NCI-H1694 treated with DMSO at 0.1 percent for 48 hours (cell line): Measurements from ENCODE around the gene CCDC146.

Experiments used
- DNase-seq: peaks from one replicate; lab custom pipeline; 2025; lab: John Stamatoyannopoulos, UW

Gene CCDC146

DNA sequence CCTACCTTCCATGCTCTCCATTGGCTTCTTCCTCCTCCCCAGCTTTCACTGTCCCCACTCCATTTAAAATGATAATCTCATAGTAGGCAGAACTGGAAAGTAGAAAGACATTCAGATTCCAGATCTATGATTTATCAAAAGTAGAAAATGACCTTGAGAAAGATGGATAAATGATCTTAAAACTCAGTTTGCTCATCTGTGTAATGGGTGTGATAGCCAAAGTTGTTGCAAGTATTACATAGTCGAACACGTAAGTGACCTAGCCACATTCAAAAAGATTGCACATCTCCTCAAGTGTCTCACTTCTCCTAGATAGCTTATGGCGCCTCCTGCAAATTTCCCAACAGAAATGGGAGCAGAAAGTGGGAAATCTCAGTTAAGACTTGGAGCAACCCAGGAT, 167.0 kb downstream of the CCDC146 start:
- no peak for DNase-seq

DNA sequence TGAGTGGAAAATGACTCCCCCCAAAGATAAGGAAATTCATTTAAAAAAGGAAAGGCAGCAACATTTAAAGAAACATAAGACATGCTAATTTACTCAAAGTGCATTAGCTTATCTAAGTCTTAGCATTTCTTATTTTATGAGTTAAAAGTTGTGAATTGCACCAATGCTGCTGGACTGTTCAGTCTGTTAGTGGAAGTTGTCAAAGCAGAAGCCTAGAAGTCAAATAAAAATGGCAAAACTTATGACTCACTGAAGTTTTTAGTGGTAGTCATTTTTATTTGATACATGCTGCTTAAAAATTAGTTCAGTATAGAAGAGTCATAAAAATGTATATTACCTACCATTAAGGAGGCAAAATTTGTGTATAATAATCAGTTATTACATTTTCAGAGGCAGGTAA, 168.0 kb downstream of the CCDC146 start:
- DNase-seq: no peak

DNA sequence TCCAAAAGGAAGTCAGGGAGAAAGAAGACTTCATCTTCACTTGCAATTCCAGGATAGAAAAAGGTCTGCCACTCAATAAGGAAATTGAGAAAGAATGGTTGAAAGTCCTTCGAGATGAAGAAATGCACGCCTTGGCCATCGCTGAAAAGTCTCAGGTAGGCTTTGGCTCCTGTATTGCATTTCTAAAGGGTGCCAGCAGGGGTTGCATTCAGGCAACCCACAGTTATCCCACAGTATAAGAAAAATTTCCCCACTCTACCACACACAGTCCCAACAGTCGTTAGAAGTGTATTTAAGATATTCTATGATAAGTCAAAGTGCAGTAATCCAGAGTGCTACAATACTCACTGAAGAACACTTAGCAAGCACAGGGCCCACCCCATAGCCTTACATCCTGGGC, 170.6 kb downstream of the CCDC146 start:
- no peak for DNase-seq

DNA sequence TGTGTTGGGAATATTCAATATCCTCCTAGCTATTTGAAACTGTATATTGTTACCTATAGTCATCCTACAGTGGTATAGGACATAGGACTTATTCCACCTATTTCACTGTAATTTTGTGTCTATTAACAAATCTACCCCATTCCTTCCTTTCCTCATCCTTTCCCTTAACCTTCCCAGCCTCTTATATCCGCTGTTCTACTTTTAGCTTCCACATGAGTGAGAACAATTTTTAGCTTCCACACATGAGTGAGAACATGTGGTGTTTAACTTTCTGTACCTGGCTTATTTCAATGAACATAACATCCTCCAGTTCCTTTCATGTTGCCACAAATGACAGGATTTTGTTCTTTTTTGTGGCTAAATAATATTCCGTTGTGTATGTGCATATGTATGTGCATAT, 173.1 kb downstream of the CCDC146 start:
- DNase-seq: no peak

DNA sequence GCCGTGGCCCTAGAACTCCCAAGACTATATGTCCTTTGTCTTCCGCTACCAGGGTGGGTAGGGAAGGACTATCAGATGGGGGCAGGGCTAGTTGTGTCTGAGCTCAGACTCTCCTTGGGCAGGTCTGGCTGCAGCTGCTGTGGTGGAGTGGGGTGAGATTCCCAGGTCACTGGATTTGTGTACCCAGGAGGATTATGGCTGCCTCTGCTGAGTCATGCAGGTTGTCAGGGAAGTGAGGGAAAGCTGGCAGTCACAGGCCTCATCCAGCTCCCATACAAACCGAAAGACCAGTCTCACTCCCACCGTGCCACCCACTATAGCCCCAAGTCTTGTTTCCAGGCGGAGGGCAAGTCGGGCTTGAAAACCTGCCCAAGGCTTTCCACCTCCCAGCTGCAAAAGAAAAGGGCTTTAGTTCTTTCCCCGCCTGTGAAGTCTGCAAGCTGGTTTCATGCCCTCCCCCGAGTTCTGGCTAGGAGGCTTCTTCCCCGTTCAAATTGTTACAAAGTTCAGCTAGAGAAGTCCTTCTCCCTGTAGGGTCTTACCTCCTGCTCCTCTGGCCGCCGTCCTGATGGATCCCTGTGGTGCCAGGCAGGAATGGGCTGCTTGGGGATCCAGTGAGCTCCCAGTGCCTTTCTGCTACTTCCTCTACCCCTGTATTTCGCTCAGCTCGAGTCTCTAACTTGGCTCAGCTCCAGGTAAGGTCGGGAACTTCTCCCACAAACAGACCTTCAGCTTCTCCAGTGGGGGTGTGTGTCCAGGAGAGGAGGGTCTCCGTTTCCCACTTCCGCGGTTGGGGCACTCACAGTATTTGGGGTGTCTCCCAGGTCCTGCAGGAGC, 184.0 kb downstream of the CCDC146 start:
- no peak for DNase-seq

DNA sequence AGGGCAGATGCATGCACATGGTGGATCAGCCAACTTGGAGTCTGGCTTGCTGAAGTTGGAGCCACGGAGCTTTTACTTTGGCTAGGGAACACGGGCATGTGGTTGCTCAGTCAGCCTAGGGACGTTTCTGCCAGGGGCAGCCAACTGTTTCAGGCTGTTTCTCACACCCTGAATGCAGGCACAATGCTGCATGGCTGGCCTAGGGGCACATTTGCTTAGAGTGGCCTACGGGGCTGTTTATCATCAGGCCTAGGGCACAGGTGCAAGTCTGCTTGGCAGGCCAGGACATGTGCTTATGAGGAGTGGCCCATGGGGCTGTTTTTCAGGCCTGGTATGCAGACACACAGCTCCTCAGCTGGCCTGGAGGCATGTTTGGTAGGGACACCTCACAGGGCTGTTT, 186.4 kb downstream of the CCDC146 start:
- DNase-seq: no peak

DNA sequence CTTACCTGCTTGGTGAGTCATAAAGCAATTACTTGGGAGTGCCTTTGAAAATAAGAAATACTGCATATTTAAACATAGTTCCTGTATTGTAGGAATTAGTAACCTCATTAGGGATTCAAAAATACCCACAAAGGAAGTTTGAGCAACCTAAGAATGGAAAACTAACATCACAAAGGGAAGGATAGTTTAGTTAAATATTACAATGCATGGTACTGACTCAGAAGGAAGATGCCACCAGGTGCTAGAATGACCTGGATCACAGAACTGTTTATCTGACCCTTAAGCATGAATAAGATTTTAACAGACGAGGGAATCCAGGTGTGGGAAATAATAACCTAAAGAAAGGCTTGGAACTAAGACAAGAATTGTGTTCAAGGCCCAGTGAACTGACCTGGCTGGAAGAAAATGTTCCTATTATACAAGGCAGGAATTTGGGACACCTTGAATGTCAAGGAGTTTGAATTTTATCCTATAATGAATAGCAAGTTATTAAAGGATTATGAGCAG, 187.4 kb downstream of the CCDC146 start:
- no peak for DNase-seq

DNA sequence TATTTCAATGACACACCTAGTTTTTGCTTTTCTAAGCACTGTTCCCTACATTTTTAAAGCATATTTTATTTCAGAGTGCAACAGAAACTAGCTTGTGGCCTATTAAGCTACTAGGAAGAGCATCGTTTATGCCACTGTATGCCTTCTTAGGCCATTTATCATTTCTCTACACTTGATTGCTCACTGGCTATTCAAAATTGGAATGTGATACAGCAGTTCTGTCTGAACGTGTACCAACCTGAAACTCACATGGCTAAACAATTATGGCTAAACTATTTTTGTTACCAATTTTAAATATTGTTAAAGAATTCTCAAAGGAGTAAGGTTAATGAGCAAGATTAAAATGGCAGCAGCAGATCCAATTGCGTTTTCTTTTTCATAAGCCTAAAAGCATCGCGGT, 188.6 kb downstream of the CCDC146 start:
- no peak for DNase-seq

DNA sequence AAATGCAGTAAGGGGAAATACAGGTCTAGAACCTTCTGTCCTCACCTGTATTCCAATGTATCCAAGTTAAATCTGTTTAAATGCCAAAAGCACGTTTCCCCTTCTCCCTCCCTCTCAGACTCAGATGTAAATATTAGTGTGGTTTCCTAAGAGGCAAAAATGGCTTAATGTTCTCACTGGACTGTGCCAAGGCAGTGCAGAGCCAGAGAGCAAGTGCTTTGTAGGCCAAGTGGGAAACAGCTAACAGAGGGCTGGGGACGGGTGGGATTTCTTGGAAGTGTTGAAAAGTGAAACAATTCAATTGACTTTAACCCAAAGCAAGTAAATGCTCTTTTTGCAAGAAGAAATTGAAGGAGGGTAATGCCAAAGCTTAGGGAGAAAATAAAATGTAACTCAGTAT, 190.7 kb downstream of the CCDC146 start:
- no peak for DNase-seq

DNA sequence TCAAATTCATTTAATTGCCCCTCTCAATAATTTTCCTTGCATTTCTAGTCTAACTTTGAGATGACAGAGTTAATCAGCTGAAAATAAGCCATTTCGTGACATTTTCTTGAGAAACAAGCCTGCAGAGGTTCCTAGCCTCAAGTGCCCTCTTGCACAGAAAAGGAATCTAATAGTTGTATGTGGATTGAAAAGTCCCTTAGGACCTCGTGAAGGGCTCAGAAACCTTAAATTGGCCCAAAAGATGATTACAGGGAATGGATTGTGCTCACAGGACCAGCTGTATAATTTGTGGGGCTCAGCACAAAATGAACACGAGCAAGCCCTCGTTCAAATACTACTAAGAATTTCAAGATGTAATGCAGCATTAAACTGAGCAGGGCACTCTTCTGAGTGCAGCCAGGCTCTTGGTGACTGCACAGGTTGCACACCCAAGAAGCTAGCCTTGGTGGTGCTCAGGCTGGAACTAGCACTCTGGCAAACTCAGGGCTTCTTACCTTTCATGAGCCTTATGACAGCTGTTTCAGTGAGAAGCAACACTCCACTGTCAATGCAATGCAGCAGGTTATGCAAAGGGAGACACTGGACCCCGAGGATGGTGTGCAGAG, 191.6 kb downstream of the CCDC146 start:
- no peak for DNase-seq

DNA sequence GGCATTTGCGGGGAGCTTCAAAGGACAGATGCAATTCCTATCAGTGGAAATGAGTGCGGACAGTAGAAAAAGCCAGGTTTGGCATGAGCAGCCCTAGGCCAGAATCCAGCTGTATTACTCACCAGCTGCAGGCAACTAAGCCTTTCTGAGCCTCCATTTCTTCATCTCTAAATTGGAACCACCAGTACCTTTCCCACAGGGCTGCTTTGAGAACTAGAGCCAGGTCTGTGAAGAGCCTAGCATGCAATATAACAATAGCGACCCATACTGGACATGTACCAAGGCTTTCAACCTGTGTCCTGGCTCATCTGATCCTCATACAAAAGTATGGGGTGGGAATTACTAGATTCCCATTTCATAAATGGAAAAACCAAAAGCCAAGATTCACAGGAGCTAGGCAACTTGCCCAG, 192.8 kb downstream of the CCDC146 start:
- no peak for DNase-seq

DNA sequence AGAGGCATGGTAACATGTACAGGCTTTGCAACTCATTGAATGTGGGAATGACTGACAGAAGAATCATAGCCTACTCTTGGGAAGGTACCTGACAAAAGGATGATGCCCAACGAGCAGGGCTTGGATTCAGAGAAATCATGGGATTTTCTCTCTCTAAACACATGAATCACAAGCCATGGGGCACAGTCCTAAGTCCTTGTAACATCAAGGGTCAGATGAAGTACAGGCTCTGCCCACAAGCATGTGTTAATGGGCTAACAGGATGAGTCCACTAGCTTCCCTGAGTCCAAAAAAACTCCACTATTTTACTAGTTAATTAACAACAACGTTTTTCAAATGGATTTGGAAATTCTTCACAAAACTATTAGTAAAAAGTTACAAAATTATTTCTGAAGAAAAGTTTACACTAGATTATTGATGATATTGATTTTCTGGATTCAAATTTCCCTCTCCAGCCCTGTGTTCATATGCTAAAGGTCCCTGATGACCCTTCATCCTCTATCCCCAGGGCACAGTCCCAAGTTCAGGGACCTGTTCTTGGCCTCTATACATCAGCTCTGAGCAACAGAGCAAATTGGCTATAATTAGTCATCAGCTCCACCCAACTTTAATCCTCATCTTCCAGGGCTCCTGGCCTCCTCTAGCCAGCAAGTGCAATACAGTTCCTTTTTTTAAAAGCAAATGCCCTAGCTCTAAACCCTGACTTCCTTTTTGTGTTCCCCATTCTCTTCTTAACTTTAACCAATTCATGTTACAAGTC, 194.0 kb downstream of the CCDC146 start:
- DNase-seq: no peak

DNA sequence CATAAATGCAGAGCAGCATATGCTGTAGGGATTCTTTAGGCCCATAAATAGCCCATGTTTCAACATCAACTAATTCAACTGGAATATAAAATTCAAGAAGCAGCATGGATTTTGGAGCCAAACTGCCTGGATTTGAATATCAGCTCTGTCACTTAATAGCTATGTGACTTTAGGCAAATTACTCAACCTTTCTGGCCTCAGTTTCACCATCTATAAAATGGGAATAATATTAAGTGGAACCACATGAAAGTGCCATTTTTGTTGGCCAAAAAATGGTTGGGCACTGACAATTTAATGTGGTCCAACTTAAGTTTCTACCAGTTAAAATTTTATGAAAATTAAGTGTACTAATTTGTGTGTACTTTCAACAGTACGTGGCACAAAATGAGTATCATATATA, 195.6 kb downstream of the CCDC146 start:
- DNase-seq: no peak

DNA sequence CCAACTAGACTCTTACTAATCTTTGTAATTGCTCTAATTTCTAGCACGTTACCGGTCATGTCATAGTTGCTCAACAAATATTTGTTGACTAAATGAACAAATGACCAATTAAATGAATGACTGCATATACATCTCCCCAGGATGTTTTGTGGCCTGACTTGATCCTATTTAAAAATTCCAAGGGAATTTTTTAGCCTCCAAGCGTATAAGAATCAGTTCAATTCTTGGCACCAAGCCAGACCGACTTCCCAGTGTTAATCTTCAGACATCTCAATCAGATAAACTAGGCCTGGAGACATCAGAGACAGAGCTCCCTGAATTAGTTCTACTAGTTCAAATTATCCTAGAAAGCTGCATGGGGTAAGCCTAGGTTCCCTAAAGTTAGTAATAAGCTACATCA, 197.7 kb downstream of the CCDC146 start:
- DNase-seq: no peak

DNA sequence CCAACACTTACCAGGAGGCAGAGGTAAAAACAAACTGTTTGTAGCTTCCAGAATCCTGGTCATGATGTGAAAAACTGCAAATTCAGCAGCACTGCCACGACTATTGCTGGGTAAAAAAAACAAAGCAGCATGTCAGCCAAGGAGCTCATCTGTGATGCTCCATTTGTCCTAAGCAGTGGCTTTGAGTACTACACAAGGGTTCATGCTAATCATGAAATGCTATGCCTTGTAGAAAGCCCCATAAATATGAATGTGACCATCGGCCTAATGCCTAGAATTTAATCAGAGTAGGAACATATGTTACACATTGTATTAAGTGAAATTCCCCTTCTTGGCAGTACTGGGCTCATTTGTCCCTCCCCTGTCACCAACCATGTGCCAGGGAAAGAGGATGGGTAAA, 198.3 kb downstream of the CCDC146 start:
- DNase-seq: no peak

DNA sequence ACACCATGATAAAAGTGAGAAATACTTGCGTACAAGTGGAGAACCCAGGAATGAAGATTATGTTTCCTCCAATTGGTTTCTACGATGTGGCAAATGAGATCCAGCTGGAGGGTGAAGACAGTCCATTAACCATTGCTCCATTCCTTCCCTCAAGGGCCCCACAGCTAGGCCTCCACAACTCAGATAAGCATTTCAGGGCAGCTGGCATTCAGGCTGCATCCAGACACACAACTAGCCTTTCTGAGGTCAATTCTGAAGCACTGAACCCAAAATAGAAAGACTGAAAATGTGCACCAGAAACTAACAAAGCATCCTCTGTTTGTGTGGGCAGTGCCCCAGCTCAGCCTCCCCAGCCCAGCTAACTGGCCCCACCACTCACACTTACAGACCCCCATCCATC, 198.9 kb downstream of the CCDC146 start:
- no peak for DNase-seq

DNA sequence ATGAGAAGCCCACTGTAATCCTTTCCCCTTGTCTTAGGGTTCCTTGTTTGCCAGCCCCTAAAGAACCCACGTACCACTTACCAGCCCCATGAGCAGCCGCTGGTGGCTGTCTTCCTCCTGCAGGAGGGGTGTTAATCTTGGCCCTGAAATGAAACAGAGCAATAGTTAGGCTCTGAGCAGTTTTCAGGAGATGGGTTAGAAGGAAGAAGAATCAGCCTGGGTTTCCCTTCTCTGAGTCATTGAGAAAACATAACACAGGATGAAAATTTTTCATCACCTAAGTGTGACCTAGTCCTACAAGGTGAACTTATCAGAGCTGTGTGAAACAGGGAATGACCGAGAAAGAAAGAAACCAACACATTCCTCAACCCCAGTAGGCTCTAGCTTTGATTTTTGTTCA, 203.7 kb downstream of the CCDC146 start:
- no peak for DNase-seq

DNA sequence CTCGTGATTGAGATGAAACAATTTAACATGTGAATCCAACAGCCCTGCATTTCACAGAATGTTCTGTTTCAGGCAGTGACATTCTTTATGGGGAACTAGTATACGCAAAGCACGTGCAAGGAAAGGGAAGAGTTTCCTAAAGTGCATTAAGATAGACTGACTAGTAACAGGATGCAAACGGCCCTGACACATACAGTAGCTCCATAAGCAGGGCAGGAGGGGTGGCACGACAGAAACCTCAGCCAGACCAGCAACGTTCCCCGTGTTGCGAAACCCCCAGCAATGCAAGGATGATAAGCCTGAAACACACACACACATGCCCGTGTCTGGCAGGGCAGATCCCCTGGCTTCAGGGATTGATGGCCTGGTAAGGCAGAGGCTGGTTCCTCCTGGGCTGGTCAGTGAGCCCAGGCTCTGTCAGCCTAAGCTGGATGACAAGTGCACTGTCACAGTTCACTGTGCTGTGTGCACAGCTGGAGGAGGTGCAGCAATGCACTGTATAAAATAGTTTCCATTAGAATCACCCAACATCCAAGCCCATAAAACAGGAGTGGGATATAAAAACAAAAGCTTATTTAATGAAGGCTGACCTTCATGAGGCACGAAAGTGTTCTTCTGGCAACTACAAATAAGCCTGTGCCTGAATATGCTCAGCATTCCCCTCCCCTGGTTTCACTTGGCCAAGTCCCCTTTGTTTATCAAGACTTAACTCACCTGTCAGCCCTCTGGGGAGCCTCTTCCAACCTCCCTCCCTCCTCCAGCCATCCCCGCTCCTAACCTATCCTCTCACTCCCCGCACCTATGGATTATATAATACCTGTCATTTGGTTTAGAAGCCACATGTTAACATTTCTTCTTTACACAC, 204.9 kb downstream of the CCDC146 start:
- DNase-seq: no peak

DNA sequence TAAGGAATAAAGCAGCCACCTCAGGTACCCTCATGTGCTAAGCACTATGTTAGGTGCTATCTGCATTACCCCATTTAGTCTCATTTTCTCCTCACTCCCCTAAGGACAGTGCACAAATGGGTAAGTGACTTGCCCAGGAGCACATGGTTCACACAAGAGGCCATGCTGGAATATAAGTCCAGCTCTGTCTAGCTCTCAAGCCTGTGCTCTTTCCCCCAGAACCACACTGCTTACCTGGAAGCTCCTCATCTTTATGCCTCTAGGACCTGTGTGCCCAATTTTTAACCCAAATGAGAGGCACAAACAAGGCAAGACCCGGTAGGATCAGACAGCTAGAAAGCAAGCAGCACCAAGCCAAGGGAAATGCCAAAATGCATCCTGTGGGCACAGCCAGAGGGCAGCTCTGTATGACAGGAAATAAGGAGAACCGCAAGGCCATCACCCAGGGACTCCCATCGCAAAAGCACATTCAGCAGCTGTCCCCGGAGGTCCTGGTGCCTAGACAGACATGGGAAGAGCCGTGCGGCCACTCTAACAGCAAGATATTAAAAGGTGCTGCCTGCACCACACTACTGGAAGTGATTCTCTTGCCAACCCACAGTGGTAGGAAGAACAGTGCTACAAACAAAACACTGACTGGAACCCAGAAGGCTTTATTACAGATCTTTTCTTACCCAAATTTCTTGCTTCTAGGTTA, 205.7 kb downstream of the CCDC146 start:
- DNase-seq: no peak

DNA sequence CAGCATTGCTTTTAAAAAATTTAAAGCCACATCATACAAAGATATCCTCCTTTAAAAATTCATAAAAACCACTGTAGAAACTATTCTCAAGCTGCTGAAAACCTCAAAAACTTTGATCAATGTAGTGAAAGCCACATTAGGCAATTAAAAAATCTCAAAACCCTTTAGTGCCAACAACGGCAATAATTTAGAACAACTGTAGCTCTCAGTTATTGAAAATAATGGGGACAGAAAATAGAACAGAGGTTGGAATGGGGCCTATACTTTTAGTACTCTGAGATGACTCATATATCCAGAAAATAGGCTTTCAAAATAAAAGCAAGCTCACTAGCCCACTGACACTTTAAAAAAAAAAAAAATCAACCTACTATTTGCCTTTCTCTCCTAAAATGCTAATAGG, 206.3 kb downstream of the CCDC146 start:
- no peak for DNase-seq

DNA sequence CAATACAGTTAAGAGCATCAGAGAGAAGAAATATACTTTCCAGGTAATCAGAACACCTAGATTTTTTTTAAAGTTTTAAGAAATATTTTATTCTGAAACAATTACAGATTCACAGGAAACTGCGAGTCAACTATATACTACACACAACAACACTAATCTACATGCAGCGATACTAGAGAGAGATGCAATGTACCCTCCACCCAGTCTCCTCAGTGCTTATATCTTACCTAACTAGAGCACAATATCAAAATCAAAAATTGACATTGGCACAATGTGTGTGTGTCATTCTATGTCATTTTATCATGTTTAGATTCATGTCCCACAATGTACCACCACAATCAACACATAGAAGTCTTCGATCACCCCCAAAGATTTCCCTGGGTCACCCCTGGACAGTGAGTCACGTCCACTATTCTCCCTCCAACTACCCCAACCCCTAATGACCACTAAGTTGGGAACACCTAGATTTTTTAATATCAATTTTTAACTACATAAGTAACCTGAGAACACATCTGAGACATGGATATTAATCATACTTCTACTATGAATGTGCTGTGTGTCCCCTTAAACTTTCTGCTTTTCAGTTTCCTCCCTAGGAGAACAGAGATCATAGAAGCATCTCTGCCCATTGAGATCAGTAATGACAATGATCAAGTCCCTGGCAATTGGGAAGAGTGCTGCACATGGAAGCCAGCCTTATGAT, 207.2 kb downstream of the CCDC146 start:
- no peak for DNase-seq
